Measurements from ENCODE around the gene DEFB128.

- TF ChIP-seq GABPA (IDR thresholded peaks at IDR 0.05 in 1 of 2, conservative IDR thresholded peaks at IDR 0.05 in 1 of 2) (no peak), TAF1 (conservative IDR thresholded peaks at IDR 0.05) (no peak), CTCF (IDR thresholded peaks at IDR 0.05; ENCODE audit: low read depth, low read length, missing input control) (no peak), RAD21 (IDR thresholded peaks at IDR 0.05) (no peak)
Measured at GRCh38 chr20:142290-142689, 47.2 kb downstream of the DEFB128 start, which contains the start of gene DEFB126.
